H54 (cell line): Measurements from ENCODE around the gene GRK5.

Experiments
- DNase-seq: peaks from one replicate; pipeline ENCODE4 v3.0.0; 2011; ENCODE audit warnings: low spot score, mixed read lengths; ENCODE audit not compliant: insufficient read length
- FAIRE-seq: peaks from 3 replicates; lab custom pipeline; 2011; peaks lifted over from hg19 to GRCh38; lab: Jason Lieb, UNC
- POLR2A ChIP-seq: IDR thresholded peaks from 2 replicates; pipeline ENCODE4 v1.6.1; 2011; ENCODE audit warnings: low read depth, mild to moderate bottlenecking, low read length

Gene GRK5

GRCh38 chr10:119358567-119358966, 151.2 kb downstream of the GRK5 start:
- no peak for FAIRE-seq

DNA sequence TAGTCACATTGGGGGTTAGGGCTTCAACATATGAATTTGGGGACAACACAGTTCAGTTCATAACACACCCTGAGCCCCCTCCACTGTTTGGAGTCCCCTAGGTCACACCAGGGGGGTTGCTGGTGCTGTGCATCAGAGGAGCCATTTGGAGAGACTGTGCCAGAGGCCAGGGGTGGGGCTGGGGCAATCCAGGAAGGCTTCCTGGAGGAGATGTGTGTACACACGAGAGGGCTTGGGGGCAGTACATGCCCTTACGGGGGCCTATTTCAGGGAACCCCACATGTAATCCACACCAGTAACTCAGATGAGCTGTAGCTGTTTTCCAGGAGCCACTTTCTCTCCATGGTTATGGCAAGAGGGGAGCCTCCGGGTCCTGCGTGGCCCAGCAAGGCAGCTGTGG, 151.7 kb downstream of the GRK5 start:
- TF ChIP-seq POLR2A = no peak
- no peak for FAIRE-seq
- no peak for DNase-seq

More at GRCh38 chr10:119358567-119358966, 151.2 kb downstream of the GRK5 start:
- no peak for DNase-seq
- no peak for TF ChIP-seq POLR2A

- no peak for TF ChIP-seq POLR2A
- peak; percentile 25 for DNase-seq
- no peak for FAIRE-seq
These were observed 153.0 kb downstream of the GRK5 start for GRCh38 chr10:119360181-119360921.

- DNase-seq (no peak), FAIRE-seq (no peak)
- TF ChIP-seq POLR2A = no peak
These were observed 153.7 kb downstream of the GRK5 start for GRCh38 chr10:119361037-119361436.

- FAIRE-seq = no peak
- TF ChIP-seq POLR2A = no peak
- DNase-seq = no peak
These were observed 154.8 kb downstream of the GRK5 start for GRCh38 chr10:119362122-119362521.

DNA sequence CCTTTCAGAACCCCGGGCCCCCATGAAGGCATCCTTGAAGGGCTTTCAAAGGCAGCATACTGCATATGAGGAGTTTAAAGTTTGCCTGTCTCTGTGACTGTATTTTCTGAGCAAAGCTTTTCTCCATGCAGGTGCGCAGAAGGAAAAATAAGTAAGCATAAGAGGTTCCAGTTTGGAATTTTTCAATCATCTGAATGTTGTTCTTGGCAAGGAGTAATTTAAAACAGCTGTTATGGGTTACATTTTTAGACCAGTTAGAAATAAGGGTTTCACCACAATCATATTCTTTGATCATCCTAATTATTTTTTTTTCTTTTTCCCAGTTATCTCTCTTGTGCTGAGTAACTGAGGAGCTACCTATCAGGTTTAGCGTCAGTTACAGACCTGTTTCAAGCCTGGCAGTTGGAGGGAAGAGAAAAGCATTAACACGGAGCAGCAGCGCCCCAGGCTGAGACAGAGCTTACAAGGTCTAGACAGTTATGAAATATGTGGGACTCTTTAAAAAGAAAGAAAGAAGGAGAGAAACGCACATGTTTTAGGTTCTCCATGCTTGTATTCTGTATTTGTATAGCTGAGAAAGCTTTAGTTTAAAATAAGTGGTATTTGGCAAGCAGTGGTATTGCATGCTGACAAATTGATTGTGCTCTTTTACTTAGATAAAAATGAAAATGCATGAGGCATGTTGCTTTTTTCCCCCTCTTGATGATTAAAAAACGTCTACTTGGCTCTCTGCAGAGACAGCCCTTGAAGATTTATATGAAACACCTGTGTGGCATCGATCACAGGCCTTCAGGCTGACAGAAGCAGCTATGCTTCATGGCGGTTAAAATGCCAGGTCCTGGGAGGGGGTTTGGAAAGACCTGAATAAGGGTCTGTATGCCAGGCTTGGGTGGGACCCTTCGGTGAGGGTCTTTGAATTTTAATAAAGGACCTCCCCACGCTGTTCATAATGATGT, 157.6 kb downstream of the GRK5 start:
- FAIRE-seq = no peak
- no peak for TF ChIP-seq POLR2A
- no peak for DNase-seq

DNA sequence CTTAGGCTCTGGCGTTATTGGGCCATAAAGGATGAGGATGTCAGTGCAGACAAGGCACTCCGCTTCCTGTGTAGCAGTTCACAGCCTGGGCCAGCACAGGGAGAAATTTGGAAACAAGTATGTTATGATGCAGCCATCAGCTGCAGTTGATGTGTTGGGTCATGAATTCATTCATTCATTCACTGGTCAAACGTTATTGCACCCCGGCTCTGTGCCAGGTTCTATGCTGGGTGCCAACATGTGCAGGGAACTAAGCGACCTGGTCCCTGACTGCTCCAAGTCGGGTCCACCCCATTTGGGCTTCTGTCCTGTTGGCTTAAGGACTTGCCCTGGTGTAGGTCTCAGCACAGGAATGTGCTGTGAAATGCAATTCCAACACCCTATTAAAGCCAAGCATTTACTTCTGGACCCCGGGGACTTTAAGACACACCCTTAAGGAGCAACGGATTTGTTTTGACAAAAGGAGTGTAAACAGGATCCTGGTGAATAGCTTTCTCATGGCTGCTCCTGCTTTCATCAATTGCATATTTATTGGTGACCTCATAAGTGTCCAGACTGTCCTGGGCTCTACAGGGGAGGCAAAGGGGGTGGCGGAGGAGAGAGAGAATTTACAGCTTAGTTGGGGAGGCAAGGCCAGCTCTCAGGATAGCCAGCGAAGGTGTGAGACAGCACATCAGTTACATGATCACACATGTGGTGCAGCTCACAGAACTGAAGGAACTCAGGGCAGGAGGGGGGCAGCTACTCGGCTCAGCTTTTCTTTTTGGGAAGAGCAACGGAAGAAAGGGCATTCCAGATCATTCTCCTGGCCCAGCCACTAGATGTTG, 158.6 kb downstream of the GRK5 start:
- no peak for FAIRE-seq
- no peak for TF ChIP-seq POLR2A
- DNase-seq = no peak

DNA sequence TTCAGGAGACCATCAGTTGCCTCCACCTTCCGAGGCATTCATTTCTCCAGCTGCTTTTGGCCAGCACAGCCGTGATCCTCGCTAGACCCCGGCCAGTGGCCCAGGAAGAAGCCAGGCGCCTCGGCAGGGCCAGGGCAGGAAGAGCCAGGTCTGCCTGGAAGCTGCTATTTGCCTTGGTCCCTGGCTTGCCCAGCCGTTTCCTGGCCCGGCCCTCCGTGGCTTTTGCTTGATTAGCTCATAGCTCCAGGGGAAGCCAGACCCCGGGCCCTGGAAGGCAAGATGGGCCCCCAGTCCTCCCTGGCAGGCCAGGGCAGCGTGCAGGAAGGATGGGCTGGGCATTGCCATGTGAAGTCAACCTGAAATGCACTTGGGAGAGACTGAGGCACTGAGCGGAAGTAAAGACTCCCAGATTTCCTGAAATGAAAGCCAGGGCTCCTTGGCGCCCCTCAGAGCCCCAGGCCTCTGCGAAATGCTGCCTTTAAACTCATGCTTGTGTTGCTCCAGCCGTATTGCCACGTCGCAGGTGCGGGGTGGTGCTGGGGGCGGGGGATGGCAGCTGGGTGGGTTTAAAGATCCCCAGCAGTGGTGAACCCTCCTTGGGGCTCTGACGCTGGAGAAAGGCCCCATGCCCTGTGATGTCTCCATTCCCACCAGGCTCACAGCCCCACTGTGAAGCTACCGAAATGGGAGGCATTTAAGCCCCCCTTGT, 160.6 kb downstream of the GRK5 start:
- no peak for DNase-seq
- TF ChIP-seq POLR2A = no peak
- FAIRE-seq = no peak

DNA sequence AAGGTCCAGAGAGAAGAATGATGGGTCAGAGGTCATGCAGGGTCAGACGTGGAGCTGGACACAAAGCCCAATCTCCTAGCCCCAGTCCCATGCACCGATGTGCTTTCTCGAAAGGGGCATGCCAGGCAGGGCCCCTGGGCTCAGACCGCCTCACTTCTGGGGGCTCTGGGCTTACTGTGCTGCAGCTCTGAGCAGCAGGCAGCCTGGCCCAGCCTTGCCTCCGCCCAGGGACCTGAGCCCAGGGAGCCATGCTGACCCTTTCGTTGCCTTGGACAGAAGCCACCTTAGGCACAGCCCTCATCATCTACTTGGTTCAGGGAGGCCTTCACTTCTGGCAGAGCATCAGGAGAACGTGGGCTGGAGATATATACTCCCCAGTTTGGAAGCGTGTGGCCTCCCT, 161.2 kb downstream of the GRK5 start:
- TF ChIP-seq POLR2A = no peak
- no peak for FAIRE-seq

DNA sequence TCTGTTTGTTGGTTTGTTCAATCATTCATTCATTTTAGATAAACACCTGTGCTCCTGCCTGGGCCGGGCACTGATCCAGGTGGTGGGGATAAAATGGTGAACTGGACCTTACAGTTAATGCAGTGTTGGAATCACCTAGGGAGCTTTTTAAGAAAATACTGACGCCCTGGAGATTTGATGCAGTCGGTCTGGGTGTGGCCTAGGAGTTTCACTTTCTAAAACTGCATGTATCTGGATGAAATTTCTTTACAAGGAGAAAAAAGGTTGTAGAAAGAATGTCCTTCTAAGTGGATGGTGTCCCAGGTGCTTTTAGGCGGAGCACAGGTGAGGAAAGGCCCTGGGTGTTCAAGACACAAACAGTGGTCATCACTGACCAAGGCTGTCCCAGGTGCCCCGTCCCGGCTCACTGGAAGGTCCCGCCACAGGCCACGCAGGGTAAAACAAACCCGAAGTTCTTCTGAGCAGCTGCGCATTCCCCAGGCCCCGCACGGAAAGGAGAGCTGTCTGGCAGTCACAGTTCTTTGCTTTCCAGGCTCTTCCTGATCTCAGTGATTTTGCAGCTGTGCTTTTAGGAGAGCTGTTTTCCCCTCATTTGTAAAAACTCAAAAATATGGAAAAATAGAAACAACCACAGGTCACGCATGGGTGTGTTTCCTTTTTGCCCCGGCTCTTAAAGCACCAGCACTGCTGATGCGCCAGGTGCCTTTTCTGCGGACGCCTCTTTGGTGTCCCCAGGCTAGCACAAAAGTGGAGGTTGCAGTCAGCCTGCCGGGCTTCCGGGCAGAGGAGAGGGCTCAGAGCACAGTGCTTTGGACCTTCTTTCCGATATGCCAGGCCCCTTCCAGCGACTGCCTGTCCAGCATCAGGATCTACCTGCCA, 161.9 kb downstream of the GRK5 start:
- DNase-seq = no peak
- TF ChIP-seq POLR2A = no peak
- no peak for FAIRE-seq

More for the DNA sequence above, 161.2 kb downstream of the GRK5 start:
- no peak for DNase-seq

DNA sequence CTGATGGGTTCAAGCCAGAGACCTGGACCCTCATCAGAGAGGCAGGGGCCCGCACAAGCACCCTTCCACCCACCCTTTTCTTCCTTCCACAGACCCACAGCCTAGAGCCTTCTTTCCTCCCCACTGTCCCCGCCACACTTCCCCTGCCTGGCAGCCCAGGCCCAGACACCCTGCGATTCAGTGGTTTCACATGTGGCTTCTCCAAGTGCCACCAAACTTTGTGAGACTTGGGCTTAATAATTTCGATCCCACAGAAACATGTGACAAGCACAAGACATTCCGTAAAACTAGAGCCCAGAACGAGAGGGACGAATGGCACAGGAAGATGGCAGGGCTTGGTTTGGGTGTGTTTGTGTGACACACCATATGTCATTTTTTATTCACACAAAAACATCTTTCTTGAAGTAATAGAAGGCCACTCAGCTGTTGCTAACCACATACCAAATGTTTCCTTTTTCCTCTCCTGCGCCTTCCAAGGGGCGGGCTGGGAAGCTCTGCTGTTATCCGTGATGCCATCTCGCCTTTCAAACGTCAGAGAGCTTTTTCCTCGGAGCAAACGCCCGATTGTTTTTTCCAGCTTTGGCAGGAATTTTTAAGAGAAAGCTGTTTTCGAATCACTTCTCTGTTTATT, 162.9 kb downstream of the GRK5 start:
- no peak for TF ChIP-seq POLR2A
- FAIRE-seq (no peak), DNase-seq (no peak)
